GM19463 (cell line): ENCODE results near the gene TBRG1.

Experiments used
- ATAC-seq: cut with Tn5 transposase; IDR thresholded peaks from one replicate; pipeline ENCODE4 v1.9.1; 2021; ENCODE audit warnings: mild to moderate bottlenecking, moderate library complexity; ENCODE audit not compliant: unreplicated experiment

The TBRG1 gene

GRCh38 chr11:124658501-124658900 lies 35.8 kb downstream of the TBRG1 start:
- ATAC-seq = no peak

- no peak for ATAC-seq
Measured at GRCh38 chr11:124658986-124659385, 36.3 kb downstream of the TBRG1 start.

- no peak for ATAC-seq
Measured at GRCh38 chr11:124661553-124661952, 38.9 kb downstream of the TBRG1 start.

GRCh38 chr11:124662106-124662505 lies 39.4 kb downstream of the TBRG1 start:
- ATAC-seq = no peak

GRCh38 chr11:124663861-124664260 lies 41.2 kb downstream of the TBRG1 start:
- no peak for ATAC-seq

- no peak for ATAC-seq
Measured at GRCh38 chr11:124667601-124668000, 44.9 kb downstream of the TBRG1 start.

- peak; percentile 37 for ATAC-seq
Measured at GRCh38 chr11:124669193-124669592, 46.5 kb downstream of the TBRG1 start.

GRCh38 chr11:124670732-124671131 lies 48.1 kb downstream of the TBRG1 start:
- ATAC-seq = no peak

- ATAC-seq = no peak
Measured at GRCh38 chr11:124672536-124673215, 50.0 kb downstream of the TBRG1 start.

GRCh38 chr11:124673333-124674167 lies 50.9 kb downstream of the TBRG1 start, which contains the start of the genes SIAE and SPA17:
Gene SIAE (minus strand): TSS chr11:124673739. CDS start chr11:124673708, 31 bp downstream.
Gene SPA17 (plus strand): TSS chr11:124673904. CDS start chr11:124675265, 1,361 bp downstream.
- peak; percentile 89 for ATAC-seq

GRCh38 chr11:124674168-124674517 lies 51.5 kb downstream of the TBRG1 start:
- ATAC-seq = no peak

- ATAC-seq = no peak
Measured at GRCh38 chr11:124674571-124674970, 51.9 kb downstream of the TBRG1 start.

- no peak for ATAC-seq
Measured at GRCh38 chr11:124676386-124676785, 53.7 kb downstream of the TBRG1 start.

GRCh38 chr11:124678416-124678815 lies 55.8 kb downstream of the TBRG1 start:
- ATAC-seq = no peak

- ATAC-seq = no peak
Measured at GRCh38 chr11:124681421-124681820, 58.8 kb downstream of the TBRG1 start.

- ATAC-seq = no peak
Measured at GRCh38 chr11:124682443-124682842, 59.8 kb downstream of the TBRG1 start.
